ENCODE measurements around the gene GAL. TPM values are rescaled to one million over a fixed set of nuclear protein-coding genes. Genes with fewer than 3 reads are reported as not detected.

Gene GAL
- total RNA-seq, 4 donors from 2014 or later, result 7.2 to 120 (median 29.8) TPM

DNA sequence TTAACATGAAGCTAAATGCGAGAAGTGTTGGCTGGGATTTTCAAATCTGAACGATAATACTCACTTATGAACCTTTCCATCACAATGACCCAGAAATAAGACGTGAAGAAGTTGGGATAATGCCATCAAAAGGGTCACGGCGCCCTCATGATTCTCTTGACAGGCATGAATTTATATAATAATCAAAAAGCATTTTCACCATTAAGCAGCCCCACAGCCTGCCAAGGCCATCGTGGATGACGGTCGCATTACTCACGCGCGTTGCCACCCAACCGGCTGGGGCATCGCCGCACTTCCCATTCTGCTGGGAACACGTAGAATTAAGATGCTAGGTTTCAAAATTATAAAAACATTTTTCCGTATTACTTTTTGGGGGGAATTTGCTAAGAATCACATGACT lies 18.9 kb upstream of the GAL start:
- peaks cover 24% of the 10 kb centered on the region for H3K27me3 ChIP-seq
- no peak overlapping the region for H3K4me3 ChIP-seq
- no peak overlapping the region for H3K27ac ChIP-seq
- peak in 1 of 2 donors; percentile 14 for DNase-seq (ENCODE audit: low spot score in 2 of 2)
- H3K9me3 ChIP-seq, result no peaks in the 10 kb centered on the region
- no peaks in the 10 kb centered on the region for H3K4me1 ChIP-seq
- whole genome bisulfite sequencing, result 81% methylated on average over 16 of the region's 16 CpGs
- TF ChIP-seq POLR2AphosphoS5 (IDR thresholded peaks at IDR 0.05) (no peak), EP300 (IDR thresholded peaks at IDR 0.05) (no peak), POLR2A (IDR thresholded peaks at IDR 0.05) (no peak)
- TF ChIP-seq, protein P1, sequence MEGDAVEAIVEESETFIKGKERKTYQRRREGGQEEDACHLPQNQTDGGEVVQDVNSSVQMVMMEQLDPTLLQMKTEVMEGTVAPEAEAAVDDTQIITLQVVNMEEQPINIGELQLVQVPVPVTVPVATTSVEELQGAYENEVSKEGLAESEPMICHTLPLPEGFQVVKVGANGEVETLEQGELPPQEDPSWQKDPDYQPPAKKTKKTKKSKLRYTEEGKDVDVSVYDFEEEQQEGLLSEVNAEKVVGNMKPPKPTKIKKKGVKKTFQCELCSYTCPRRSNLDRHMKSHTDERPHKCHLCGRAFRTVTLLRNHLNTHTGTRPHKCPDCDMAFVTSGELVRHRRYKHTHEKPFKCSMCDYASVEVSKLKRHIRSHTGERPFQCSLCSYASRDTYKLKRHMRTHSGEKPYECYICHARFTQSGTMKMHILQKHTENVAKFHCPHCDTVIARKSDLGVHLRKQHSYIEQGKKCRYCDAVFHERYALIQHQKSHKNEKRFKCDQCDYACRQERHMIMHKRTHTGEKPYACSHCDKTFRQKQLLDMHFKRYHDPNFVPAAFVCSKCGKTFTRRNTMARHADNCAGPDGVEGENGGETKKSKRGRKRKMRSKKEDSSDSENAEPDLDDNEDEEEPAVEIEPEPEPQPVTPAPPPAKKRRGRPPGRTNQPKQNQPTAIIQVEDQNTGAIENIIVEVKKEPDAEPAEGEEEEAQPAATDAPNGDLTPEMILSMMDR (IDR thresholded peaks at IDR 0.05), result no peak
- no peaks in the 10 kb centered on the region for H3K36me3 ChIP-seq

DNA sequence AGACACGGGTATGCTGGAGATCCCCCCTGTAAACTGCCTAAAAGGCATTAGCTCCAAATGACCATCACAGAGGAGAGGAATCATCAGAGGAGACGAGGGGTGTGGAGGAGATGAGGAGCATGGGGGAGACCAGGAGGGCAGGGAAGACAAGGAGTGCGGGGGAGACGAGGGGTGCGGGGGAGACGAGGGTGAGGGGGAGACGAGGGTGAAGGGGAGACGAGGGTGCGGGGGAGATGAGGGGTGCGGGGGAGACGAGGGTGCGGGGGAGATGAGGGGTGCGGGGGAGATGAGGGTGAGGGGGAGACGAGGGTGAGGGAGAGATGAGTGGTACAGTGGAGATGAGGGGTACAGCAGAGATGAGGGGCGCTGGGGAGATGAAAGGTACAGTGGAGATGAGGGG lies 17.5 kb upstream of the GAL start:
- Histone ChIP-seq H3K27ac (no peak overlapping the region), H3K4me3 (no peak overlapping the region), H3K4me1 (no peaks in the 10 kb centered on the region), H3K36me3 (no peaks in the 10 kb centered on the region), H3K9me3 (no peaks in the 10 kb centered on the region), H3K27me3 (peaks cover 24% of the 10 kb centered on the region)
- peak in 1 of 2 donors; percentile 83 for DNase-seq (ENCODE audit: low spot score in 2 of 2)
- TF ChIP-seq, protein P1 (IDR thresholded peaks at IDR 0.05), result no peak
- TF ChIP-seq EP300 (IDR thresholded peaks at IDR 0.05) (no peak), POLR2A (IDR thresholded peaks at IDR 0.05) (no peak), POLR2AphosphoS5 (IDR thresholded peaks at IDR 0.05) (no peak)
- WGBS, result 44% methylated on average over 7 of the region's 15 CpGs

DNA sequence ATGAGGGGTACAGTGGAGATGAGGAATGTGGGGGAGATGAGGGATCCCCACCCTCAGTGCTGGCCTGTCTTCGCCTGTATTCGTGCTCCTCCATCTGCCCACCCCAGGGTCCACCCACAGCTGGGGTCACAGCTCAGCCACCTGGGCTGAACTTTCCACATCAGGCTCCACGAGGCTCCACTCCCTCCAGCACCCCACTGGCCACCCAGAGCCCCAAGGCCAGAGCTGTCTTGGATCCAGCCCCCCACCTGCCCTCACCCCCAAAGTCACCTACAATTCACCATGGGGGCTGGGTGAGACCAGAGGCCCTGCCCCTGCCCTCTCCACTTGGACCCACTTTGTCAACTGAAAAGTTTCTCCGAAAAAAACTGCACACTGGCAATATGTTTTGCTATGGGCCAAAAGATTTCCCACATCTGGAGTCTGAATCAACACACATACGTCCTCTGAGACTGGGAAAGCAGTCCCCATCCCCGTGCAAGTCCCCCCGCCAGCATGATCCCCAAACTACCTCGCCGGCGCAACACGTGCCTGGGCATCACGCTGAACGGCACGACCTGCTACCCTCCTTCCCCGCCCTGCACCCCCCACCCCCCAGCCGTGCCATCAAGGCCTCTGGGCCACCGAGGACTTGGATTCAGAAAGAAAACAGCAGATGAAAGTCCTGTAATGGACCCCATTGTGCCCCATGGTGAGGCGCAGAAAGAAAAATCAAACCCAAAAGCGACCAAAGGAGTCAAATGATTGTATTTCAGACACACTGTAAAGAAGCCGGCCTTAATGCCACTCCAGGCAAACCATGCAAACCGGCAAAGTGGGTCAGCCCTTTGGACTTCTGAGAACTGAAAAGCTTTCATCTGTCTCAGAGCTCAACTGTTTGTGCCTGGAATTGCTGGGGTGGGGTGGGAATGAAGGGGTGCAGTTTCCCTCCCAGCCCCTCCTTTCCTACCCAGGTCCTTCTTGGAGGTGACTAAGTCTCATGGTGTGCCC lies 16.5 kb upstream of the GAL start:
- Histone ChIP-seq H3K27me3 (peaks cover 24% of the 10 kb centered on the region), H3K36me3 (no peaks in the 10 kb centered on the region), H3K4me3 (no peak overlapping the region), H3K27ac (no peak overlapping the region), H3K9me3 (no peaks in the 10 kb centered on the region), H3K4me1 (no peaks in the 10 kb centered on the region)
- DNase-seq (ENCODE audit: low spot score in 2 of 2), result peak in 1 of 2 donors; percentile 53
- TF ChIP-seq POLR2AphosphoS5 (IDR thresholded peaks at IDR 0.05) (no peak), POLR2A (IDR thresholded peaks at IDR 0.05) (no peak), EP300 (IDR thresholded peaks at IDR 0.05) (no peak)
- TF ChIP-seq, protein P1 (IDR thresholded peaks at IDR 0.05), result no peak
- WGBS, result 67% methylated on average over 21 of the region's 21 CpGs

DNA sequence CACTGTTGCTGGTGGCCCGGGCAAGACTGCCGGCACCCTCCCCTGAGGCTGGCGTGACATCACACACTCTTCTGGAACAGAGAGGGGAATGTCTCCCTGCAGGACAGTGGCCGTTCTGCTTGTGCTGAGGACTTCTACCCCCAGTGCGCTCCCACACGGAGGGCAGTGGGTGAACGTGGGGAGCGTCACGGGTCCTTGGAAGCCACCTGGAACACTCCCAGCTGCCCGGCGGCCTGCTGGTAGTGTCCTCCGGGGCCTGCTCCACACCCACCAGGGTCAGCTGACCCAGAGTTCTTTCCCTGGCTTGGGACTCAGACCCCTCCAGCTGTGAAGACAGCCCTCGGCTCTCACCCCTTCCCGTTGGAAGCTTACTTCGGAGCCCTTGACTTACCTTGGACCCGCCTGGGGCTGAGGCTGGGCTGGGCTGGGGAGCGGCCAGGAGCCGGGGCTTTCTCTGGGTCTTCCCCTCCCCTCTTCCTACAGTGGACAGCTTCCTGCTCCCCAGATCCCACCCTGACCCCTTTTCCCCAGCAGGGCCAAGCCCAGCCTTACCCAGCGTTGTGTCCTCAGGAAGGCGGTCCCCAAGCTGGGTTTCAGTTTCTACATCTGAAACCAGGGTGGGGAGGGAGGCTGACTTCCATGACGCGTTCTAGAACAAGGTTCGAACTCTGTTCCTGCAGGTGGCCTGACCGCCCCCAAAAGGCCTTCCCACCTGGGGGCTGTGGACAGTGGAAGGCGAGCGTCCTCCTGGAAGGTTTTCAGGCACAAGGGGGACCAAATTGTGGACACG lies 14.8 kb upstream of the GAL start:
- H3K9me3 ChIP-seq, result no peaks in the 10 kb centered on the region
- 84% methylated on average over 25 of the region's 27 CpGs for WGBS
- TF ChIP-seq EP300 (IDR thresholded peaks at IDR 0.05) (no peak), POLR2A (IDR thresholded peaks at IDR 0.05) (no peak), POLR2AphosphoS5 (IDR thresholded peaks at IDR 0.05) (no peak)
- TF ChIP-seq, protein P1 (IDR thresholded peaks at IDR 0.05), result no peak
- H3K27ac ChIP-seq, result no peak overlapping the region
- H3K4me1 ChIP-seq, result no peaks in the 10 kb centered on the region
- no peaks in the 10 kb centered on the region for H3K36me3 ChIP-seq
- H3K27me3 ChIP-seq, result peaks cover 13% of the 10 kb centered on the region
- peak in 1 of 2 donors; percentile 46 for DNase-seq (ENCODE audit: low spot score in 2 of 2)
- H3K4me3 ChIP-seq, result no peak overlapping the region

All from suprapubic skin (tissue), 4 donors.